Lung (tissue), 12 donors: Measurements from ENCODE around the gene FIZ1. TPM values are rescaled to one million over a fixed set of nuclear protein-coding genes. Genes with fewer than 3 reads are reported as not detected.
A peak's percentile ranks its signal among the peaks of the same experiment; 100 is the strongest.

Experiments
- ATAC-seq: fragments of 200-7000 bp; cut with Tn5 transposase; one replicate; pipeline ENCODE4 v1.9.1; 2020; ENCODE audit warnings: moderate number of reproducible peaks; ENCODE audit not compliant: insufficient read depth, low FRiP score
- DNase-seq, 3 donors: peaks; one replicate each; pipeline ENCODE4 v3.0.0-alpha.2; 2013 to 2017
- H3K27ac ChIP-seq, 2 donors: one replicate each; pipeline ENCODE4 v1.5.1; 2013; ENCODE audit warnings: mild to moderate bottlenecking in 2 of 2, moderate library complexity in 2 of 2, control low read depth in 1 of 2, inconsistent platforms in 1 of 2, low read depth in 1 of 2, low read length in 1 of 2
- H3K27me3 ChIP-seq, 3 donors: one replicate each; pipeline ENCODE4 v1.5.1; 2013; ENCODE audit warnings: low read length in 2 of 3; ENCODE audit not compliant: control insufficient read depth in 3 of 3, insufficient read depth in 3 of 3
- H3K36me3 ChIP-seq, 4 donors: one replicate each; pipeline ENCODE4 v1.5.1; 2013; ENCODE audit warnings: low read length in 4 of 4, mild to moderate bottlenecking in 1 of 4, moderate library complexity in 1 of 4; ENCODE audit not compliant: control insufficient read depth in 4 of 4, insufficient read depth in 4 of 4
- H3K4me1 ChIP-seq, 5 donors: one replicate each; pipeline ENCODE4 v1.5.1; 2013; ENCODE audit warnings: low read length in 5 of 5, mild to moderate bottlenecking in 2 of 5, moderate library complexity in 1 of 5; ENCODE audit not compliant: control insufficient read depth in 5 of 5, insufficient read depth in 5 of 5
- H3K4me3 ChIP-seq: one replicate; pipeline ENCODE4 v1.5.1; 2013; ENCODE audit warnings: mild to moderate bottlenecking, control low read depth, moderate library complexity
- H3K9ac ChIP-seq, 2 donors: one replicate each; pipeline ENCODE4 v1.5.1; 2013; ENCODE audit warnings: low read length in 2 of 2, control low read depth in 1 of 2; ENCODE audit not compliant: insufficient read depth in 1 of 2
- H3K9me3 ChIP-seq, 4 donors: one replicate each; pipeline ENCODE4 v1.5.1; 2013; ENCODE audit warnings: low read length in 3 of 4, mild to moderate bottlenecking in 1 of 4, moderate library complexity in 1 of 4; ENCODE audit not compliant: control insufficient read depth in 4 of 4, insufficient read depth in 3 of 4
- WGBS, 2 donors: extraction: QIAGEN DNeasy Blood & Tissue Kit; methylation state at CpG; one replicate each; pipeline ENCODE4 v1.1.7; 2013; 5-methylcytosine and 5-hydroxymethylcytosine counted together
- polyA plus RNA-seq, 2 donors: library from polyadenylated mRNA; stranded (reverse); fragments of 200-250 nt; gene quantifications; one replicate each; pipeline ENCODE4 v1.2.1, GENCODE V29; 2013
- total RNA-seq, 2 donors: library from RNA; depleted of rRNA in 1 of 2; stranded (reverse); fragments of >200 nt in 1 of 2; gene quantifications; one replicate each; pipeline ENCODE4 v1.2.1, GENCODE V29; 2014 to 2021
- TF ChIP-seq, protein P1 (sequence below): IDR thresholded peaks from 2 replicates; pipeline ENCODE4 v1.5.1; 2012; ENCODE audit warnings: mild to moderate bottlenecking; ENCODE audit errors: control extremely low read depth, extremely low read depth
- donor health status: control.
- donor health status: control.
- donor health status: Bipolar disorder and iron deficiency.
- donor health status: healthy.
- donor health status: DM: yes; HTN: yes; CAD: no.

Gene FIZ1
- total and polyA plus RNA-seq, 4 donors, result 5.6 to 17.6 (median 9.9) TPM

DNA sequence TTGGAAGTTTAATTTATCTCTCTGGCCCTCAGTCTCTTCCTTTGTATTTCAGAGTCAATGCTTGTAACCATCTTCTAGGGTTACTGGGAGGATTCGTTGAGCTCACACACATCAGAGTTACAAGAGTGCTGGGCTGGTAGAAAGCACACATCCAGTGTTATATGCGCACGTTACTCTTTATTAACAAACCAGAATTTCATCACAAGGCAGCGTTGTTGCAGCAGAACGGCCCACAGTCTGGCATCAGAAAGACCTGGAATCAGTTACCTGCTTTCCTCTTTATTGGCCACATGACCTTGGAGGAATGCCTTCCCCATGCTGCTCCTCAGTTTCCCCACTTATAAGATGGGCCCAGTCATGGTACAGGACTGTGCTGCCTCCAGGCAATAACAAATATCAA, 10.0 kb upstream of the FIZ1 start:
- no peaks in the 10 kb centered on the region for H3K9me3 ChIP-seq
- no peak for ATAC-seq
- H3K4me1 ChIP-seq, result peaks cover 0 to 17% (median 6%) of the 10 kb centered on the region in 5 donors
- no peak for DNase-seq
- H3K36me3 ChIP-seq, result peaks cover under 1 to 23% (median 13%) of the 10 kb centered on the region in 4 donors
- TF ChIP-seq, protein P1, sequence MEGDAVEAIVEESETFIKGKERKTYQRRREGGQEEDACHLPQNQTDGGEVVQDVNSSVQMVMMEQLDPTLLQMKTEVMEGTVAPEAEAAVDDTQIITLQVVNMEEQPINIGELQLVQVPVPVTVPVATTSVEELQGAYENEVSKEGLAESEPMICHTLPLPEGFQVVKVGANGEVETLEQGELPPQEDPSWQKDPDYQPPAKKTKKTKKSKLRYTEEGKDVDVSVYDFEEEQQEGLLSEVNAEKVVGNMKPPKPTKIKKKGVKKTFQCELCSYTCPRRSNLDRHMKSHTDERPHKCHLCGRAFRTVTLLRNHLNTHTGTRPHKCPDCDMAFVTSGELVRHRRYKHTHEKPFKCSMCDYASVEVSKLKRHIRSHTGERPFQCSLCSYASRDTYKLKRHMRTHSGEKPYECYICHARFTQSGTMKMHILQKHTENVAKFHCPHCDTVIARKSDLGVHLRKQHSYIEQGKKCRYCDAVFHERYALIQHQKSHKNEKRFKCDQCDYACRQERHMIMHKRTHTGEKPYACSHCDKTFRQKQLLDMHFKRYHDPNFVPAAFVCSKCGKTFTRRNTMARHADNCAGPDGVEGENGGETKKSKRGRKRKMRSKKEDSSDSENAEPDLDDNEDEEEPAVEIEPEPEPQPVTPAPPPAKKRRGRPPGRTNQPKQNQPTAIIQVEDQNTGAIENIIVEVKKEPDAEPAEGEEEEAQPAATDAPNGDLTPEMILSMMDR, result no peak
- 54 to 82% methylated on average over 5 of the region's 5 CpGs for WGBS, 2 donors
- H3K27ac ChIP-seq, result no peak overlapping the region
- no peaks in the 10 kb centered on the region for H3K27me3 ChIP-seq
- H3K4me3 ChIP-seq, result no peak overlapping the region
- no peak overlapping the region for H3K9ac ChIP-seq

DNA sequence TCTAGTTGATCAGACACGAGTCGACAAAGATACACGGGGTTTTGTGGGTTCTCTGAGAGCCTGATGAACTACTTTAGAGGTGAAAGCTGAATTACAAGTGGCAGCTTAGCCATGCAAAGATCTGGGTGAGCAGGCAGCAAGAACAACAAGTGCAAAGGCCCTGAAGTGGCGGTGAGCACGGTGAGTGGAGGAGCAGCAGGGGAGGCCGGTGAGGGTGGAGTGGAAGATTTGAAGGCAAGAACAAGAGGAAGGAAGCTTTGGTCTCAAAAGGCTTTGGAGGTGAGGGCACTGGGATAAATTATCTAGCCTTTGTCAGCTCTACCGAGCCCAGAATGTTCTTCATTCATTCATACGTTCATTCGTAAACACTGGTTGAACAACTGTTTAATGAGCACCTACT, 7.5 kb upstream of the FIZ1 start:
- Histone ChIP-seq H3K4me1 (peaks cover 0 to 17% (median 6%) of the 10 kb centered on the region in 5 donors), H3K4me3 (no peak overlapping the region), H3K27ac (peak overlapping the region in 1 of 2 donors; percentile 7), H3K36me3 (peaks cover 0 to 19% (median 13%) of the 10 kb centered on the region in 4 donors), H3K9me3 (no peaks in the 10 kb centered on the region), H3K27me3 (no peaks in the 10 kb centered on the region), H3K9ac (no peak overlapping the region)
- TF ChIP-seq, protein P1, result no peak
- WGBS, 2 donors, result 61 to 69% methylated on average over 9 of the region's 9 CpGs
- DNase-seq (no peak), ATAC-seq (no peak)

DNA sequence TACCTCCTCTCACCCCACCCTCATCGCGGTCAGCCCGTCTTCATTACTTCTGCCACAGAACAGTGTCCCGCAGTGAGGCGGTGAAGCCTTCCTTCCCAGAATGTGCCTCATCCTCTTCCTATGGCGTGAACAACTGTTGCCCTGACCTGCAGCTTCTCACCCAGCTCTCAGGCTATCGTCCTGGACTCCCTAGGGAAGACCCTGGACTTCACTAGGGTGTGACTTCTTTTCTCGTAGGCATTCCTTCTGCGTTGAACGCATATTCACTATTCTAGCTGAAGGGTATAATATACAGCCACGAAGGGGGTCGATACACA, 7.1 kb upstream of the FIZ1 start:
- H3K4me1 ChIP-seq, result peaks cover 0 to 17% (median 6%) of the 10 kb centered on the region in 5 donors
- peak overlapping the region; percentile 95 to 97 for H3K27ac ChIP-seq
- no peak for DNase-seq
- H3K27me3 ChIP-seq, result no peaks in the 10 kb centered on the region
- H3K9ac ChIP-seq, result peak overlapping the region in 1 of 2 donors; percentile 78
- H3K4me3 ChIP-seq, result no peak overlapping the region
- H3K36me3 ChIP-seq, result peaks cover 0 to 19% (median 13%) of the 10 kb centered on the region in 4 donors
- no peaks in the 10 kb centered on the region for H3K9me3 ChIP-seq
- ATAC-seq, result no peak
- 22% methylated on average over 12 of the region's 12 CpGs for WGBS, 2 donors
- TF ChIP-seq, protein P1, result no peak
